ENCODE measurements around the gene FEZF1.

DNA sequence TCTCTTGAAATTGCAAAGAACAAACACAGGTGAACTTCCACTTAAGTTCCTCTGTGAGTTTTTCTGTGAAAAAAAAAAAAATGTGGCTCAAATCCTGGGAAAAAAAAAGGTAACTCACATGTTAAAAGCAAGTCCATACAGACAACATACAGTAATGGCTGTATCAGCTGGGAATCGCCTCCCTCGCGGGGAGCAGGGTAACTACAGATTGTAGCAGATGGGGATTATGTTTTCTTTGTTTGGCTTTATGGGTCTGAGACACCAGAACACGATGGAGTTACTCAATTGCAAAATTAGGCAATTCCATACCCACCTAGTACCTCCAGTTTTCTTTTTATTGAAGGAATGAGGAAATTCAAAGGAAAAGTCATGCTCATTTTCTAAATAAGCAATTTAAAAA is 42.3 kb downstream of the FEZF1 start:
- TF ChIP-seq EZH2 (IDR thresholded peaks at IDR 0.05; ENCODE audit: borderline replicate concordance) = no peak
- no peak for TF ChIP-seq EZH2phosphoT487 (IDR thresholded peaks at IDR 0.05; ENCODE audit: low read depth, severe bottlenecking, unreplicated experiment)
- no peak for TF ChIP-seq CTCF (IDR thresholded peaks at IDR 0.05; ENCODE audit: poor library complexity)

All from hepatocyte (in vitro differentiated cells).